Esophagus (tissue), 2 donors: ENCODE results near the gene SLC3A2. TPM values are rescaled to one million over a fixed set of nuclear protein-coding genes. Genes with fewer than 3 reads are reported as not detected.

Source experiments
- H3K27ac ChIP-seq, 2 donors: one replicate each; pipeline ENCODE4 v1.5.1; 2013; ENCODE audit warnings: low read depth in 2 of 2, mild to moderate bottlenecking in 2 of 2, inconsistent platforms in 1 of 2, low read length in 1 of 2, moderate library complexity in 1 of 2
- H3K27me3 ChIP-seq, 2 donors: one replicate each; pipeline ENCODE4 v1.6.1; 2013; ENCODE audit warnings: low read length in 2 of 2, control low read depth in 1 of 2, mild to moderate bottlenecking in 1 of 2; ENCODE audit not compliant: insufficient read depth in 2 of 2, control insufficient read depth in 1 of 2
- H3K36me3 ChIP-seq, 2 donors: one replicate each; pipeline ENCODE4 v1.6.1; 2013; ENCODE audit warnings: low read length in 1 of 2; ENCODE audit not compliant: control insufficient read depth in 2 of 2, insufficient read depth in 2 of 2
- H3K4me1 ChIP-seq, 2 donors: one replicate each; pipeline ENCODE4 v1.6.1; 2013; ENCODE audit warnings: low read length in 1 of 2; ENCODE audit not compliant: control insufficient read depth in 2 of 2, insufficient read depth in 2 of 2
- H3K4me3 ChIP-seq, 2 donors: one replicate each; pipeline ENCODE4 v1.5.1; 2013; ENCODE audit warnings: low read length in 2 of 2, mild to moderate bottlenecking in 2 of 2, low read depth in 1 of 2, moderate library complexity in 1 of 2
- H3K9me3 ChIP-seq, 2 donors: one replicate each; pipeline ENCODE4 v1.6.1; 2013; ENCODE audit warnings: mild to moderate bottlenecking in 2 of 2, low read depth in 1 of 2, low read length in 1 of 2, moderate library complexity in 1 of 2; ENCODE audit not compliant: control insufficient read depth in 2 of 2, insufficient read depth in 1 of 2
- WGBS, 2 donors: extraction: QIAGEN DNeasy Blood & Tissue Kit; methylation state at CpG; one replicate each; pipeline ENCODE4 v1.1.7; 2013; 5-methylcytosine and 5-hydroxymethylcytosine counted together
- polyA plus RNA-seq, 2 donors: library from polyadenylated mRNA; stranded (reverse); fragments of 200-250 nt; gene quantifications; one replicate each; pipeline ENCODE4 v1.2.3, GENCODE V29; 2013
- donor health status: healthy with polysubstance abuse.
- donor health status: Bipolar disorder and iron deficiency.

Gene SLC3A2
- polyA plus RNA-seq, 2 donors = 90.5 to 146 TPM

DNA sequence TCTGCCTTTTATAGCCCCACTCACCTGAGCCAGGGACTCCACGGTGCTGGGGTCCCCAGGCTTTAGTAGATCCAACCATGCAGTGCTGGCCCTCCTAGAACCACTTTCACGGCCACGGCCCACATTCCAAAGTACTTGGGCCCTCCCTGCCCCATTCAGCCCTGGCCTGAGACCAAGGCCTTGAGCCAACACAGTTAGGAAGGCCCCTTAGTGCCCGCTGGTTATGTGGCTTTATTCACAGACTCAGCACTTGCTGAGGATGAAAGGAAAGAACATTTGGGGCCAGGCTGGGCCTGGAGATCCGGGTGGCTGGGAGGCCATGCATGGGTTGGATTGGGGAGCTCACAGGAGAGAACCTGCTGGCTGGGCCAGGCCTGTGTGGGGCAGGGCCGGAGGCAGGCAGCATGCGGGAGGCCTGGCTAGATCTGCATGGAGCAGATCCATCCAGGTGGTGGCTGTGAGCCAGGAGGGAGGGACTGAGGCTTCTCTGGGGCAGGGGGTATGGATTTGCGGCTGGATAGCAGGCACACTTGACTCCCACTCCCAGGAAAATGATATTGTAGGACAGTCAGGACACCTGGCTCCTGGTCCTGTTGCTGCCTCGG is 27.9 kb downstream of the SLC3A2 start:
- WGBS, 2 donors = 39 to 44% methylated on average over 9 of the region's 9 CpGs
- no peak overlapping the region for H3K27ac ChIP-seq
- H3K4me3 ChIP-seq = no peak overlapping the region
- no peaks in the 10 kb centered on the region for H3K36me3 ChIP-seq
- H3K27me3 ChIP-seq = no peaks in the 10 kb centered on the region
- H3K9me3 ChIP-seq = no peaks in the 10 kb centered on the region
- peaks cover 0 to 7% of the 10 kb centered on the region in 2 donors for H3K4me1 ChIP-seq

DNA sequence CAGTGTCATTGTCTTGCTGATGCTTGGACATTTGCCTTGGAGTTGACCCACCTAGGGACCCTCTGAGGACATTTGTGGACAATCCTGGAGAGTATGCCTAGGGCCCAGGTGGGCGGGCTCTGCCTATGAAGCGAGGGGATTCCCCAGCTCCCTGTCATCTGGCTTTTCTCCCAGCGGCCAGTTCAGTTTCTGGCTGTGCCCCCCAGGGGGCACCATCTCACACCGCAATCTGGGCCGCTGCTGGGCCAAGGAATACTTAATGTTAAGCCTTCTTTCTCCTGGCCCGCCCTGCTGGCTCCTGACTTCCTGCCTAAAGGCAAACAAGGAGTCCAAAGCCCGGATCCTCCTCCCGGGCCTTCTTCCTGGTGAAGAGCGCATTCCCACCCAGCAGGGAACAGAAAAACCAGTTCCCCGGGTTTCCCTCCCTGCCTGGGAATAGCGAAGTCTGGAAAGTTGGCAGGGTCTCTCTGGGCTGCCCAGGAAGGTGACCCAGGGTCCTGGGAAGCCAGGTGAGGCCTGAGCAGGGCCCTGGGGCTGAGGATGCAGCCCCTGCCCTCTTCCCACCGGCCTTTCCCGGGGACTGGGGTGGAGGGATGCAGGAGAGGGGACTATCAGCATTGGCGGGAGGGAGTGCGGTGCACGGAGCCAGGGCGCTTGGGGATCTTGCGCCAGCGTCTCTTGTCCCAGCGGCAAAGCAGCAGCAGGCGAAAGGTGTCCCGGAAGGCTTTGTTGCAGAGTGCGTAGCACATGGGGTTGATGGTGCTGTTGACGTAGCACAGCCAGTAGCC is 28.6 kb downstream of the SLC3A2 start:
- no peak overlapping the region for H3K4me3 ChIP-seq
- H3K4me1 ChIP-seq = peaks cover 0 to 7% of the 10 kb centered on the region in 2 donors
- no peaks in the 10 kb centered on the region for H3K9me3 ChIP-seq
- WGBS, 2 donors = 39 to 49% methylated on average over 24 of the region's 24 CpGs
- no peaks in the 10 kb centered on the region for H3K36me3 ChIP-seq
- H3K27ac ChIP-seq = peak overlapping the region in 1 of 2 donors; percentile 47
- H3K27me3 ChIP-seq = no peaks in the 10 kb centered on the region

DNA sequence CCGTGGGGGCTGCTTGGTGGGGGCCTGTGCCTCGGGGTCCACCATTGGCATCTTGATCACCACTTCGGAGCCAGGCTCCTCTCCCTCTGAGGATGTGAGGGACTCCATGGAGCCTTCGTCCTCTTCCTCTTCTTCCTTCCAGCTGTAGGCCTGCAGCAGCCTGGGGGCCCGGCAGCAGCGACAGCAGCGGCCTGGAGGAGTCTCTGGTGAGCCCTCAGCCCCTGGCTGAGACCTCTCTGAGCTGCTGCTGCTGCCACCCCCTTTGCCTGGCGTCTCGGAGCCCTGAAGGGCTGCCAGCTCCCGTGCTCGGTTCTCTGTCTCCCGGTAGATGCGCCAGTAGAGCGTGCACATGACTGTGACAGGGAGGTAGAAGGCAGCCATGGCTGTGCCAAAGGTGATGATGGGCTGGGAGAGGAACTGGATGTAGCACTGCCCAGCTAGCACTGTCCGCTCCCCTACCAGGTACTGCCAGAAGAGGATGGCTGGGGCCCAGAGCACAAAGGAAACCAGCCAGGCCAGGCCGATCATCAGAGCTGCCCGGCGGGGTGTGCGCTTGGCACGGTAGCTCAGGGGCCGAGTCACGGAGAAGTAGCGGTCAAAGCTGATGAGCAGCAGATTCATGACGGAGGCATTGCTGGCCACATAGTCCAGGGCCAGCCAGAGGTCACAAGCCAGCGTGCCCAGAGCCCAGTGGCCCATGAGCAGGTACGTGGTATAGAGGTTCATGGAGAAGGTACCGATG is 29.6 kb downstream of the SLC3A2 start:
- no peaks in the 10 kb centered on the region for H3K27me3 ChIP-seq
- H3K4me1 ChIP-seq = peaks cover 0 to 7% of the 10 kb centered on the region in 2 donors
- no peak overlapping the region for H3K4me3 ChIP-seq
- no peak overlapping the region for H3K27ac ChIP-seq
- WGBS, 2 donors = 94% methylated on average over 27 of the region's 27 CpGs
- H3K9me3 ChIP-seq = no peaks in the 10 kb centered on the region
- H3K36me3 ChIP-seq = no peaks in the 10 kb centered on the region

DNA sequence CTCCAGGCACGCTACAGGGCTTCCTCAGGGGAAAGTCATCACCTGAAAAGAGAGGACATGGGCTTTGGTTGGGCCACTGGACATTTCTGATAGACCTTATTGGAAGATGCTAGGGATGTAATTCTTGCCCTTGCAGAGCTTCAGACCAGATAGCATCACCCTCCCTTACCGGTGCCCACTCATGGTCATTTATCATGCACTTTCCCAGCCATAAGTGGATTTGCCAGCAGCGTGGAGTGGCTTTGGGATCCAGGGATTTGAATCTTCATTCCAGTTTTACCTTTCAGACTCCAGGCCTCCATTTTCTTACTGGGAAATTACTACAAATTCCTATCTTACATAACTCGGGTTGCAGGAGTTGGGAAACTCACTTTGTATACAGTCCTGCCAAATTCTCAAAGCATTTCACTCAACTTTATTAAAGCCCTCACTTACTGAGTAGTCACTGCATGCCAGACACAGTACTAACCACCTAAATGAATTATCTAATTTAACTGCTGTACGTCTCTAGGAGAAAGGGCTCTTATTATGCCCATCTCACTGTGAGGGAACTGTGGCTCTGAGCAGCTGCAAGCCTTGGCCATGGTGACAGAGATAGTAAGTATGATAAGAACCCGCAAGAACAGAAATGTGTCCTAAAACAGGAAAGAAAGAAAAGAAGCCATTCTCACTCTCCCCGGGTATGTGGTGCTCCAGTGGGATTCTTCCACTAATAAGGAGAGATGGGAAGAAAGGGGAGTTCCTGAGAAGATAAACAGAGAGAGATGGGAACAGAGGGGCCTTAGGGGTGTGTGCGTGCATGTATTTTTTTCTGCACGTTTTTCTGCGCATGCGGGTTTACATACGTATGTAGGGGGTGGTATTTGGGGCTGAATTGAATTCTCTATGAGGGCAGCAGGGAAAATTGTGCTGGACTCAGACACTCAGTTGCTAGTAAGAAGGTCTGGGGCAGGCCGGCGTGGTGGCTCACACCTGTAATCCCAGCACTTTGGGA is 30.7 kb downstream of the SLC3A2 start:
- Histone ChIP-seq H3K27me3 (no peaks in the 10 kb centered on the region), H3K4me1 (peaks cover 0 to 7% of the 10 kb centered on the region in 2 donors), H3K9me3 (no peaks in the 10 kb centered on the region), H3K4me3 (no peak overlapping the region), H3K36me3 (no peaks in the 10 kb centered on the region), H3K27ac (no peak overlapping the region)
- WGBS, 2 donors = 83 to 85% methylated on average over 14 of the region's 14 CpGs

DNA sequence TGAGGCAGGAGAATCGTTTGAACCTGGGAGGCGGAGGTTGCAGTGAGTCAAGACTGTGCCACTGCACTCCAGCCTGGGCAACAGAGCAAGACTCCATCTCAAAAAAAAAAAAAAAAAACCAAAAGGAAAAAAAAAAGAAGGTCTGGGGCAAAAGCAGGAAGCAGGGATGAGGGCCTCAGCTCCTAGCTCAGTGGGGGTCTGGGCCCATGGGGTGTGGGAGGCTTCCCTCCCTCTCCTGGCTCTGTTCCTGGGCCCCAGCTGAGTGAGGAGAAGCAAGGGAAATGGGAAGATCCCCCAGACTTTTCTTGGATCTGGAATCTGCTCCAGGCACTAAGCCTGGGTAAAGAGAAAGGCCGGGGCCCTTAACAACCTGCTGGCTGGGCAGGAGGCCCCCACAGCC is 31.6 kb downstream of the SLC3A2 start:
- Histone ChIP-seq H3K36me3 (no peaks in the 10 kb centered on the region), H3K27me3 (no peaks in the 10 kb centered on the region), H3K27ac (no peak overlapping the region), H3K4me1 (peaks cover 0 to 7% of the 10 kb centered on the region in 2 donors), H3K9me3 (no peaks in the 10 kb centered on the region), H3K4me3 (no peak overlapping the region)
- 90 to 93% methylated on average over 3 of the region's 3 CpGs for WGBS, 2 donors

DNA sequence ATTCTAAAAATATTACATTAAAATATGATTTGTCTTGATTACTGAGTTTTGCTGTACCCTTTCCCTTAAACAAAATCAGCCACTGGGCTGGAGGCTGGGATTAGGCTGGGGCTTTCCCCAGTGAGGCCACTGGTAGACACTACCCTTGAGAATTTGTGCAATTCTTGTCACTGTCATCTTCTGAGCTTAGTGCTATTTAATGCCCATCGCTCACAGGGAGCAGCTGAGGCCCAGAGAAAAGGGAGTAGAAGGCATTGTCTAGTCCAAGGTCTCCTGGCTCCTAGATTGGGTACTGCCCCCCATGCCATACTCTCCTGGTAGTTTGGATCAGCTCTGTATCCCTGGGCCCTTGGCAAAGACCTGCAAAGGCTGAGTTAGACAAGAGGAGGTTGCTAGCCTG is 33.7 kb downstream of the SLC3A2 start:
- no peaks in the 10 kb centered on the region for H3K9me3 ChIP-seq
- H3K4me1 ChIP-seq = peaks cover 0 to 5% of the 10 kb centered on the region in 2 donors
- 87 to 100% methylated on average over 1 of the region's 1 CpG for WGBS, 2 donors
- H3K27ac ChIP-seq = no peak overlapping the region
- H3K36me3 ChIP-seq = no peaks in the 10 kb centered on the region
- no peak overlapping the region for H3K4me3 ChIP-seq
- no peaks in the 10 kb centered on the region for H3K27me3 ChIP-seq

DNA sequence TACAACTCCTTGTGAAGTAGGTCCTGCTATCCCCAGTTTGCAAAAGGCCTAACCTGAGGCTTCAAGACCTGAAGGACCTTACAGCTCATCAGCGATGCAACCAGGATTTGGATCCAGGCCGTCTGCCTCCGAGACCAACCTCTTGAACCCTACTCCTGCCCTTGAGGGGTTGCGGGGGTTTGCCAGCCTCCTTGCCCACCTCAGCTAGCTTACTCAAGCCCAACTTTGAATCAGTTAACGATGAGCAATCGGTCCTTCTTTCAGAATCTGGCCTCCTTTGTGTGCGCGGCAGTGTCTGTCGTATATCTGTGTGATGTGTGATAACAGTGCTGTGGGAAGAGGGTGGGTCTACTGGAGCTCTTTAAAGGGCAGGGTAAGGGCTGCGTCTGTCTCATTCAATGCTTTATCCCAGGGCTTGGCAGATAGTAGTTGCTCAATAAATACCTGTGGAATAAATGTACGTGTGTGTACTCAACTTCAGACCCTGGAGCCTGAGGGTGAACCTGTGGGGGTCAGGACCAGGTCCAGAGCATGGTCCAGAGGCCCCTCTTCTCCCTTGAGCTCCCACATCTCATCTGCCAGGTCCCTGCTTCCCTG is 37.3 kb downstream of the SLC3A2 start:
- no peaks in the 10 kb centered on the region for H3K9me3 ChIP-seq
- no peak overlapping the region for H3K27ac ChIP-seq
- H3K4me1 ChIP-seq = peaks cover 3 to 13% of the 10 kb centered on the region in 2 donors
- H3K4me3 ChIP-seq = no peak overlapping the region
- 91 to 93% methylated on average over 11 of the region's 11 CpGs for WGBS, 2 donors
- peaks cover 0 to 3% of the 10 kb centered on the region in 2 donors for H3K27me3 ChIP-seq
- H3K36me3 ChIP-seq = no peaks in the 10 kb centered on the region

DNA sequence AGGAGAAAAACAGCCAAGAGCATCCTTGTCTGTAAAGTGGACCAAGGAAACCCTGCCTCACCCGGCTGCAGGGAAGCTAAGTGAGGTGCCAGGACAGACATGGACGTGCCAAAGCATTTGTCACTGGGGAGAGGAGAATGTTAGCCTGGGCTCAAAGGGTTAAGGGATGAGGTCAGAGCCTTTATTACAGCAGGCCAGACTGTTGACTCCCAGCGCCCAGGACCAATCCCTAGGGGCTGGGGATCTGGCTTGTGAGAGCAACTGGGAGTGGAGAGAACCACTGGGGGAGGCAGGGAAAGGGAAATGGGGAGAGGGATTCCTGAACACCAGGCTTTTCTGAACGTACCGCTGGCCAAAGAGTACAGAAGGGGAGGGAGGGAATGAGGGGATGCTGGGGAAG is 37.8 kb downstream of the SLC3A2 start:
- 57 to 72% methylated on average over 5 of the region's 5 CpGs for WGBS, 2 donors
- Histone ChIP-seq H3K9me3 (no peaks in the 10 kb centered on the region), H3K27me3 (peaks cover 0 to 7% of the 10 kb centered on the region in 2 donors), H3K4me3 (no peak overlapping the region), H3K4me1 (peaks cover 5 to 17% of the 10 kb centered on the region in 2 donors), H3K27ac (no peak overlapping the region), H3K36me3 (no peaks in the 10 kb centered on the region)
